T-helper 2 cell (primary cell): Measurements from ENCODE around the gene CACNA1E.
"Not testable (repeated sequence)": the region's sequence is repeated elsewhere in the genome, so short reads cannot be mapped to it uniquely, and the experiment has no call there.

Experiments
- DNase-seq, 5 experiments: peaks; one replicate each; pipeline versions ENCODE4 v3.0.0 to v3.0.0-alpha.2; 2012 to 2022

Gene CACNA1E

GRCh38 chr1:181517181-181517875, 34.0 kb downstream of the CACNA1E start:
- no peak for DNase-seq

DNA sequence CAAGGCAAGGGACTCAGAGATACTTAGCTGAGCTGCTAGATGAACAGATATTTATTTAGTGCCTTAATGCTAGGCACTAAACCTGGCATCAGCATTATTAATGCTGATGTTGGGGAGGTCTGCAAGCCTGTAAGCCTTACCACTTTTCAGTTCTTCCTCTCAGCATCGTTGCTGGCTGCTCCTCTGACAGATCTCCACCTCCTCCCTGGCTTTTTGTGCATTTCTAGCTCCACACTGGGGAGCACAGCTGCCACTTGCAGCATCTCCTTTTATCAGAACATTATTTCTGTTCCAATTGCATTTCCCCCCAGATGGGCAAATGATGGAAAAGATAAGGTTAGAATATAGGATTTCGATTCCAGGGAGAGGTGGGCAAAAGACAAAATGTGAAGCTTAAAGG, 34.8 kb downstream of the CACNA1E start:
- DNase-seq = no peak

DNA sequence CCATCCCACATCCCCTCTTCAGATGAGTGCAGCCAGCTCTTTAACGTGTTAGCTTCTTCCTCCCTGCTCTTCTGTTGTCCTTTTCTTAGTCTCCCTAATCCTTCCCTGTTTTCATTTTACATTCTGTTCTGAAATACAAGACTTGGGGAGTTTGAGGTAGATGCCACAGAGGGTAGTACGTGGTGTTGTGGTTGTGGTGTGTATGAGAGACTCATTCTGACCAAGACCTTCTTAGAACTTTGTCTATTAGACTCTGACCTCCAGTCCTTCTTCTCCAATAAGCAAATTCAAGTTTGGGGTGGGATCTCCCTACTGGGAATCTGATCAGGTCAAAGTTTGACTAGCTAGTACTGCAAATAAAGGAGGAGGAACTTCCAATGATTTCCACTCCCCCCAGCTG, 39.5 kb downstream of the CACNA1E start:
- no peak for DNase-seq

- DNase-seq = no peak
Measured at GRCh38 chr1:181525104-181525721, 41.9 kb downstream of the CACNA1E start.

GRCh38 chr1:181528241-181528640, 44.9 kb downstream of the CACNA1E start:
- DNase-seq = not testable (repeated sequence)

- no peak for DNase-seq
Measured at GRCh38 chr1:181531441-181531840, 48.1 kb downstream of the CACNA1E start.

DNA sequence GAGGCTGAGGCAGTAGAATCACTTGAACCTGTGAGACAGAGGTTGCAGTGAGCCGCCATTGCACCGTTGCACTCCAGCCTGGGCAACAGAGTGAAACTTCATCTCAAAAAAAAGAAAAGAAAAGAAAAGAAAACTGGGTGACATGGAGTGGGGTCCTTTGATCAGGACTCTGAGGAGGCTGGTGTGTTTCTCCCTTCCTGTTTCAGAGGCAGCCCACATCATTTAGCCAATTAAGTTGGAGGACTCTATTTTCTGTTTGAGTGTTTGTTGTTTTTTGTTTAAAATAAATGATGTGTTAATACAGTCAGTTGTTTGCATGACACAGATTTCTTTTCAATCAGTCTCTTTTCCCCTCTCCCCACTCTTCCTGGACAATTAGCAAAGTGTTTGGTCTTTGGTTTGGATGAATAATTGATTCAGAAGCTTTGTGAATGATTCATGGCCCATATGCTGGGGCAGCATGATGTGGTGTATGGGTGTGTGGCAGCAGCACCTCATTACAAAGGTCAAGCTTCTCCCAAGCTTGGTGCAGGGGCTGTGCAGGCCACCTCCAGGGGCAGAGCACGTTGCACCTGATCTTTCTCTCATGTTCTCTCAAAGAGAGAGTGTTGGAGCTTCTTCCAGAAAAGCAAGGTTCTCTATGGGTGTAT, 48.8 kb downstream of the CACNA1E start:
- DNase-seq = no peak

DNA sequence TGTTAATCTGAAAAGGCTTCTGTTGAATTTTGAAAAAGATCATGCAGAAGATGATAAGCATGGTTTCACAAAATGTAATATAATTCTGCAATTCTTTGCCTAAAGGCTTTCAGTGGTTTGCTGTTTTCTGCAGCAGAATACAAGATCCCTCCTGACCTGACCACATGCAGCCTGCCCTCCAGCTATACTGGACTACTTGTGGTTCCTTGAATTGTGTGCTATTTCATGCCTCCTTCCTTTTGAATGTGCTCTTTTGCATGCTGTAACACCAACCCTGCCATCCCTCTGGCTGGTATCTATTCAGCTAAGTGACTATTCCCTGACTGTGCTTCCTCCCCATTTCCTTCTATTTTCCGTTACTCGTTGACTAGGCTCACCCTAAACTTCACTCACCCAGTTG, 55.5 kb downstream of the CACNA1E start:
- no peak for DNase-seq

DNA sequence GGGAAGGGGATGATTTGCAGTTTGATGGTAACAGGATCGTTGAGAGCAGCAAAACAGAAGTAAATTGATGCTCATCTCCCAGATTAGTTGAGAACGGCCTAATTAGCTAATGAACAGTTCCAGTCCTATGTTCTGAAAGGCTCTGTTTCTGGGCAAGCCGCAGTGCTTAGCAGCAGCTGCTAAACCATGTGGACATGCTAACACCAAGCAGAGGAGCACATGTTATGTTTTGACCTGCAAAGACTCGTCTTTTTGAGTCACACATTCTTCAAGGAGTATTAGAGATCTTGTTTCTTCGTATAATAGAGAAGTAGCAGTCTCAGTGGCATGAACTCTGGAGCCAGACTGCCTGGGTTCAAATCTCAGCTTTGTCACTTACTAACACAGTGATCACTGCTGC, 58.1 kb downstream of the CACNA1E start:
- no peak for DNase-seq

GRCh38 chr1:181541947-181542346, 58.6 kb downstream of the CACNA1E start:
- no peak for DNase-seq

GRCh38 chr1:181542406-181542805, 59.1 kb downstream of the CACNA1E start:
- not testable (repeated sequence) for DNase-seq

DNA sequence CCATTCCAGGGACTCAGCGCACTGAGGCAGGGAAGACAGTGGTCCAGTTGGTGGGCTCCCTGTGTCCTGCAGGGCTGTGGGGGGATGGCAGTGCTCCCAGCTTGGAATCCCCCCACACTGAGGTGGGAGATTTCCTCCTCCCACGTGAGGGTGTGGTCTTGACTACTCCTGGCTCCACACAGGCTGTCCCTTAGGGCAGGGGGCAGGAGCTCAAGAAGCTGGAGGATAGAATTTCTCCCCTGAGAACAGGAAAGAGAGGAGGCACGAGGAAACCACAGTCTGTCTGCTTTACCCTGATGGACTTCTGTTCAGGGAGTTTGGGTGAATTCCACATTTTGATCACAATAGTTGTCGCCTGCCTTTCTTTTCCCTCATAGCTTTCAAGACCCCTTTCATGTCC, 62.1 kb downstream of the CACNA1E start:
- no peak for DNase-seq

DNA sequence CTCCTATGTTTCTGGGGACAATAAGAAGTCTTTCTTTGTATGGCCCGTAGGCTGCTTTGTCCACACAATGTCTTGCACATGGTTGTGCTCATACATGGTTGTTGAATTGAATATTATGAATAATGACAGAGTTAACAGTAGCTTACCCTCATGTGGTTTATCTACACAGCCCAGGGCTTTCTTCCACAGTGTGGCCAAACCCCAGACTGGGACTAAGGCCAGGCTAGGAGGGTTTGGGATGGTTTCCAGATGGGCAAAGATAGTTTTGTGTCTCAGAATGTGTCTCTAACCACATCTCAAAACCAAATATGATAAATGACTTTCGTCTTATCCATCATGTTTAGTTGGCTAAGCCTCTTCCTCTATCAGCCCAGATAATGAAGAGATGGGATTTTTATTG, 65.2 kb downstream of the CACNA1E start:
- DNase-seq = no peak

- no peak for DNase-seq
Measured at GRCh38 chr1:181551249-181551648, 67.9 kb downstream of the CACNA1E start.

- DNase-seq = no peak
Measured at GRCh38 chr1:181551754-181552153, 68.4 kb downstream of the CACNA1E start.

GRCh38 chr1:181554465-181554864, 71.1 kb downstream of the CACNA1E start:
- no peak for DNase-seq

DNA sequence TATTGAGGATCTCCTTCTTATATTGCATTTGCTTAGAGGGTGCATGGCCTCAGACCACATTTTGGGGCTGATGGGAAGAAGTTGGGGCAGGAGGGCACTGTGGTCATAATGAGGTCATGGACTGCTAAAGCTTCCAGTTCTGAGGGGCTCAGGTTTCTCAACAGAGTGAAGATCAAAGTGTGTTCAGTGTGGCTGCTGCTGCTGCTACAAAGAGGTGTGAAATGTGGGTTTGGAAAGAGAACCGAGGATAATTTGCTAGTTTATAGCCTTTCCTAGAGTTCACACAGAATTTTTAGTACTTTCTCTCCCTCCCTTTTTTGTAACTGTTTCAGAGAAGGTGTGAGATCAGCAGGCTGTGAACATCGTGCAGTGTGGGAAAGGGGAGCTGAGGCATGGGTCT, 73.3 kb downstream of the CACNA1E start:
- no peak for DNase-seq

GRCh38 chr1:181557313-181557712, 74.0 kb downstream of the CACNA1E start:
- DNase-seq = no peak

GRCh38 chr1:181558416-181558815, 75.1 kb downstream of the CACNA1E start:
- no peak for DNase-seq

GRCh38 chr1:181559142-181559541, 75.8 kb downstream of the CACNA1E start:
- DNase-seq = no peak

DNA sequence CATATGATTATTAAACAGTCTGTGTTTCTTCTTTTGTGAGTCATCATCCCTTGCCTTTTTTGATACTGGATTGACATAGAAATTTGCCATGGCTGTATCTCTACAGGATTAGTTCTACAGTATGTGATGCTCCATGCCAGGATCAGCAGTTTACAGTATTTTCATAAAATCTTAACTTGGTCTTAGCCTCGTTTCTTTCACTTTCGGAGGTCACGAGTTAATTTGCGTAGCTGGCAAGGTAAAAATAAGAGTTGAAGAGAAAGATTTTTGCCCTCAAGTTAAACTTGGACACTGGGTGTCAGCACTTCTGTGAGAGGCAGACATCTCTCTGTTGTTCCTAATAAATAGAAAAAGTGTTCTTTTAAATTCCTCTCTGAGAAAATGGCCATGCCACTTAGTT, 79.1 kb downstream of the CACNA1E start:
- DNase-seq = no peak

DNA sequence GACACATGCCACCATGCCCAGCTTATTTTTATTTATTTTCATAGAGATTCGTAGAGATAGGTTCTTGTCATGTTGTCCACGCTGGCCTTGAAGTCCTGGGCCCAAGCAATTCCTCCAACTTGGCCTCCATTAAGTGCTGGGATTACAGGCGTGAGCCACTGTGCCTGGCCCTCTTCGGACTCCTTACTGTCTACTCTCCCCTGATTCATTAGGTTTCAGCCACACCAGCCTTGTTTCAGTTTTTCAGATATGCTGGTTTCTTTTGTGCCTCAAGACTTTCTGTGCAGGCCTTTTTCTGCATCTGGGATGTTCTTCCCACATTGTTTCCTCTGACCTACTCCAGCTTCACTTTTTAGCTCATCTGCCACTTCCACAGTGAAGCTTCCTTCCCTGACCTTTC, 85.4 kb downstream of the CACNA1E start:
- no peak for DNase-seq

DNA sequence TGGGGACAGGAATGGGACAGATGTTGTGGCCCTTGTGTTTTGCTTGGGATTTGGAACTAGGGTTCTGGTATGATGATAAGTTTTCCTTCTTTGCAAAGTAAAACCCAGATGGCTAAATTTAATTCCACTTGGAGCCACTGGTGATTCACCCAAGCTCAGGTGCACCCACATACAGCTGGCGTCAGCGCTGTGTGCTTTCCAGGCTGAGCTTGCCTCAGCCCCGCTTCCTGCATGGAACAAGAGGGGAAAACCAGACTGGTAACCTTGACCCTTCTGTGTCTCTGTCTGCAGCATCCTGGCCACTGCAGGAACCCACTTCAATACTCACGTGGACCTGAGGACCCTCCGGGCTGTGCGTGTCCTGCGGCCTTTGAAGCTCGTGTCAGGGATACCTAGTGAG, 94.2 kb downstream of the CACNA1E start:
- DNase-seq = no peak

DNA sequence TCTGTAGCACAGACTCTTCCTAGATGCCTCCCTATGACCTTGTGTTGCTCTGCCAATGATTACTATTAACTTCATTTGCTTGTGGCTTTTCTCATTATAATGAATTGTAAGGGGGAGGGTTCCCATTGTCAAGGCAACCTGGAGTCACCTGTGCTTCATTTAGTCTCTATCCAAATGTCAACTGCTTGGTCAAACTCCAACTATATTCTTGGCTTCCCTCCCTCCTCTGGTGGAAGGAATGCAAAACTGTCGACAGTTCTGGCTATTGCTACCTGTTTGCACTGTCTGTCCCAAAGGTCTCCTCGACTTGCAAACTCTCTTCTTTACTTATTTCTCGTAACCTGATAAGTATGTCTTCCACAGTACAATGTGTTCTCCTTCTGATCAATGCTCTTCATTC, 100.3 kb downstream of the CACNA1E start:
- no peak for DNase-seq
